Measurements from ENCODE around the gene MACC1. TPM values are rescaled to one million over a fixed set of nuclear protein-coding genes. Genes with fewer than 3 reads are reported as not detected.

MACC1 gene
- total and polyA plus RNA-seq, 2 donors (not counting 1 experiment from before 2014, with no cell fraction given), result 0.92 to 6.2 TPM

DNA sequence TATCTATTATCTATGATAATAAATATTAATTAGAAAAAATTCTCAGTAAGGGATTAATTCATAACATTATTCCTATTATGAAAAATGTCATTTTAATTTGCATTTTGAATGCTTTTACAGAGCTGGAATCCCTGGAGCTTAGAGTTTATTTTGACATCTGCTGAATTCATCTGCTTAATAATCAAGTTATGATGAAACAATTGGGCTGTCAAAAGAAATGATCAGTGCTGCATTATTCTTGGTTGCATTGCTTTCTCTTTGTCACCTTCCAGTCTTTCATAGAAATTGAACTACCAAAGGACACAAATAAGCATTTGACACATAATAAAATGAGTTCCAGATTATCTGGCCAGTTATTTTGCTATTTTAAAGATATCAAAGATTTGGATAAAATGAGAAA is 40.0 kb upstream of the MACC1 start:
- no peak overlapping the region for H3K4me3 ChIP-seq (ENCODE audit: control extremely low read depth in 1 of 5, extremely low read depth in 1 of 5, insufficient read depth in 1 of 5, low read depth in 2 of 5, low read length in 4 of 5)
- DNase-seq (no peak), ATAC-seq (ENCODE audit: low read depth) (no peak)
- no peaks in the 10 kb centered on the region for H3K4me1 ChIP-seq (ENCODE audit: control insufficient read depth in 2 of 2, insufficient read depth in 2 of 2, low read length in 2 of 2)
- intact Hi-C loops (cut with micrococcal nuclease), result no loop called here
- no peak overlapping the region for H2AFZ ChIP-seq (ENCODE audit: insufficient read depth, low read depth, low read length, poor library complexity, severe bottlenecking)
- H3K9me3 ChIP-seq (ENCODE audit: control extremely low read depth in 1 of 3, control insufficient read depth in 2 of 3, insufficient read depth in 1 of 3, low read length in 2 of 3), result no peaks in the 10 kb centered on the region
- Mint-ChIP-seq H3K9me3 (ENCODE audit: insufficient read depth) (no peaks in the 10 kb centered on the region), H3K27ac (no peak overlapping the region), H3K27me3 (no peaks in the 10 kb centered on the region), H3K4me1 (no peaks in the 10 kb centered on the region), H3K4me3 (no peak overlapping the region)
- ChIA-PET CTCF (no interaction called here), POLR2A (no interaction called here)
- no peak overlapping the region for H3K4me2 ChIP-seq (replicated peaks; ENCODE audit: low read depth, low read length, poor library complexity, severe bottlenecking)
- TF ChIP-seq, protein P1, sequence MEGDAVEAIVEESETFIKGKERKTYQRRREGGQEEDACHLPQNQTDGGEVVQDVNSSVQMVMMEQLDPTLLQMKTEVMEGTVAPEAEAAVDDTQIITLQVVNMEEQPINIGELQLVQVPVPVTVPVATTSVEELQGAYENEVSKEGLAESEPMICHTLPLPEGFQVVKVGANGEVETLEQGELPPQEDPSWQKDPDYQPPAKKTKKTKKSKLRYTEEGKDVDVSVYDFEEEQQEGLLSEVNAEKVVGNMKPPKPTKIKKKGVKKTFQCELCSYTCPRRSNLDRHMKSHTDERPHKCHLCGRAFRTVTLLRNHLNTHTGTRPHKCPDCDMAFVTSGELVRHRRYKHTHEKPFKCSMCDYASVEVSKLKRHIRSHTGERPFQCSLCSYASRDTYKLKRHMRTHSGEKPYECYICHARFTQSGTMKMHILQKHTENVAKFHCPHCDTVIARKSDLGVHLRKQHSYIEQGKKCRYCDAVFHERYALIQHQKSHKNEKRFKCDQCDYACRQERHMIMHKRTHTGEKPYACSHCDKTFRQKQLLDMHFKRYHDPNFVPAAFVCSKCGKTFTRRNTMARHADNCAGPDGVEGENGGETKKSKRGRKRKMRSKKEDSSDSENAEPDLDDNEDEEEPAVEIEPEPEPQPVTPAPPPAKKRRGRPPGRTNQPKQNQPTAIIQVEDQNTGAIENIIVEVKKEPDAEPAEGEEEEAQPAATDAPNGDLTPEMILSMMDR (IDR thresholded peaks at IDR 0.05), result no peak
- TF ChIP-seq EZH2 (IDR thresholded peaks at IDR 0.05; ENCODE audit: borderline replicate concordance, insufficient read depth, low read depth, low read length, poor library complexity, severe bottlenecking), result no peak
- H3K79me2 ChIP-seq (ENCODE audit: control insufficient read depth, insufficient read depth, low read length), result no peaks in the 10 kb centered on the region
- H3K36me3 ChIP-seq (replicated peaks in 1 of 2; ENCODE audit: control extremely low read depth in 1 of 2, control insufficient read depth in 1 of 2, extremely low read depth in 1 of 2, insufficient read depth in 2 of 2, low read length in 1 of 2), result no peaks in the 10 kb centered on the region
- no peak overlapping the region for H3K27ac ChIP-seq (ENCODE audit: low read length in 2 of 2)
- H4K20me1 ChIP-seq (ENCODE audit: control insufficient read depth, insufficient read depth, low read length, poor library complexity, severe bottlenecking), result no peaks in the 10 kb centered on the region
- H3K27me3 ChIP-seq (replicated peaks in 1 of 4; ENCODE audit: control extremely low read depth in 1 of 4, control insufficient read depth in 3 of 4, insufficient read depth in 4 of 4, low read length in 3 of 4), result no peaks in the 10 kb centered on the region
- no peak overlapping the region for H3K9ac ChIP-seq (ENCODE audit: low read length)

DNA sequence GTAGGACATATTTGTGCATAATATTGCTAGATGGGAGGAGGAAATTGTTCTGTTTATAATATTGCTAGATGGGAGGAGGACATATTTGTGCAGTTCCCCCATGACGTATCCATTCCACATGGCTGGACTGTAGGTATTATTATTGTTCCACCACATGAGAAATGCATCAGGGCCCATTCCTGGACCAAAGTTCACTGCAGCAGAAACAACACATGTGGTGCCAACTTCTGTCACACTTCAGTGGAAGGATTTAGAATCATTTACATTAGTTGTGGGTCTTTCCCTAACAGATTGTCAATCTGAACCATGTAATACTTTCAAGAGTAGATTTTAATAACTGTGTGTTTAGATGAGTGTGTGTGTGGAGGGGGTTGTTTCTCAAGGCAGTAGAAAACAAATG is 32.7 kb upstream of the MACC1 start:
- DNase-seq, result no peak
- H3K79me2 ChIP-seq (ENCODE audit: control insufficient read depth, insufficient read depth, low read length), result no peaks in the 10 kb centered on the region
- H3K27me3 ChIP-seq (replicated peaks in 1 of 4; ENCODE audit: control extremely low read depth in 1 of 4, control insufficient read depth in 3 of 4, insufficient read depth in 4 of 4, low read length in 3 of 4), result no peaks in the 10 kb centered on the region
- H3K4me1 ChIP-seq (ENCODE audit: control insufficient read depth in 2 of 2, insufficient read depth in 2 of 2, low read length in 2 of 2), result no peaks in the 10 kb centered on the region
- no peaks in the 10 kb centered on the region for H3K9me3 Mint-ChIP-seq (ENCODE audit: insufficient read depth)
- H4K20me1 ChIP-seq (ENCODE audit: control insufficient read depth, insufficient read depth, low read length, poor library complexity, severe bottlenecking), result no peaks in the 10 kb centered on the region
- H3K4me2 ChIP-seq (replicated peaks; ENCODE audit: low read depth, low read length, poor library complexity, severe bottlenecking), result no peak overlapping the region
- no peak overlapping the region for H3K4me3 Mint-ChIP-seq
- no peak overlapping the region for H3K27ac ChIP-seq (ENCODE audit: low read length in 2 of 2)
- no peaks in the 10 kb centered on the region for H3K4me1 Mint-ChIP-seq
- no peak overlapping the region for H3K9ac ChIP-seq (ENCODE audit: low read length)
- H3K36me3 ChIP-seq (replicated peaks in 1 of 2; ENCODE audit: control extremely low read depth in 1 of 2, control insufficient read depth in 1 of 2, extremely low read depth in 1 of 2, insufficient read depth in 2 of 2, low read length in 1 of 2), result no peaks in the 10 kb centered on the region
- no peaks in the 10 kb centered on the region for H3K27me3 Mint-ChIP-seq
- ChIA-PET CTCF (interaction anchor here (0.6 kb wide), 1 partner anchor 14 kb away, joined by 4 read pairs; no protein-coding TSS in a partner anchor), POLR2A (no interaction called here)
- no peak overlapping the region for H3K27ac Mint-ChIP-seq
- no peak overlapping the region for H2AFZ ChIP-seq (ENCODE audit: insufficient read depth, low read depth, low read length, poor library complexity, severe bottlenecking)
- TF ChIP-seq, protein P1 (IDR thresholded peaks at IDR 0.05), result no peak
- TF ChIP-seq EZH2 (IDR thresholded peaks at IDR 0.05; ENCODE audit: borderline replicate concordance, insufficient read depth, low read depth, low read length, poor library complexity, severe bottlenecking), result no peak
- no peaks in the 10 kb centered on the region for H3K9me3 ChIP-seq (ENCODE audit: control extremely low read depth in 1 of 3, control insufficient read depth in 2 of 3, insufficient read depth in 1 of 3, low read length in 2 of 3)
- intact Hi-C loops (cut with micrococcal nuclease), result no loop called here
- no peak for ATAC-seq (ENCODE audit: low read depth)
- H3K4me3 ChIP-seq (ENCODE audit: control extremely low read depth in 1 of 5, extremely low read depth in 1 of 5, insufficient read depth in 1 of 5, low read depth in 2 of 5, low read length in 4 of 5), result no peak overlapping the region
- 86% methylated on average over 1 of the region's 1 CpG for WGBS (ENCODE audit: insufficient coverage)
